Psoas muscle (tissue), 8 donors: ENCODE measurements around the gene MYBPH. TPM values are rescaled to one million over a fixed set of nuclear protein-coding genes. Genes with fewer than 3 reads are reported as not detected.

Source experiments
- ATAC-seq, 4 donors: fragments of 200-7000 bp; cut with Tn5 transposase; one replicate each; pipeline ENCODE4 v1.9.1; 2020; ENCODE audit warnings: moderate library complexity in 3 of 4, mild to moderate bottlenecking in 2 of 4
- DNase-seq, 2 donors: peaks; one replicate each; pipeline ENCODE4 v3.0.0-alpha.2; 2020
- H3K27ac ChIP-seq: fragments of 200-600 bp; one replicate; pipeline ENCODE4 v1.8.0; 2022
- H3K27me3 ChIP-seq, 3 donors: fragments of 200-600 bp in 1 of 3; one replicate each; pipeline versions ENCODE4 v1.6.1 to v1.8.0; 2013 to 2022; ENCODE audit warnings: low read length in 2 of 3, mild to moderate bottlenecking in 2 of 3, moderate library complexity in 1 of 3; ENCODE audit not compliant: insufficient read depth in 3 of 3
- H3K36me3 ChIP-seq, 2 donors: fragments of 200-600 bp in 1 of 2; one replicate each; pipeline versions ENCODE4 v1.6.1 to v1.8.0; 2013 to 2022; ENCODE audit warnings: low read depth in 1 of 2, mild to moderate bottlenecking in 1 of 2, moderate library complexity in 1 of 2; ENCODE audit not compliant: insufficient read depth in 1 of 2
- H3K4me1 ChIP-seq: fragments of 200-600 bp; one replicate; pipeline ENCODE4 v1.8.0; 2022
- H3K4me3 ChIP-seq: fragments of 200-600 bp; one replicate; pipeline ENCODE4 v1.8.0; 2022; ENCODE audit warnings: mild to moderate bottlenecking
- H3K9me3 ChIP-seq: fragments of 200-600 bp; one replicate; pipeline ENCODE4 v1.8.0; 2022
- CTCF ChIP-seq: fragments of 200-600 bp; IDR thresholded peaks from one replicate; pipeline ENCODE4 v1.8.0; 2022; ENCODE audit warnings: antibody characterized with exemption
- WGBS, 3 donors: extraction: QIAGEN DNeasy Blood & Tissue Kit; methylation state at CpG; one replicate each; pipeline versions ENCODE4 v1.1.6 to v1.1.7; 2013; 5-methylcytosine and 5-hydroxymethylcytosine counted together
- intact Hi-C, 2 donors: fragments of 100-400 bp; cut with DNase I; formaldehyde crosslinking; loops; one replicate each; pipeline versions ENCODE4 v1.11.0 to v1.14.2; 2022
- polyA plus RNA-seq, 3 donors: library from polyadenylated mRNA; stranded (reverse); fragments of 200-250 nt; gene quantifications; one replicate each; pipeline ENCODE4 v1.2.3, GENCODE V29; 2013
- total RNA-seq, 4 donors: library from RNA; stranded (reverse); fragmentation: NEBNext Ultra II Directional in 2 of 4; extraction: Animal tissue kit (Norgen Biotek cat#: 25700) in 2 of 4; gene quantifications; one replicate each; pipeline versions ENCODE4 v1.2.1 to v1.2.4, GENCODE V29; 2021 to 2023
- donor health status: healthy with polysubstance abuse.
- donor health status: DM: no; HTN: no; CAD: no; lungs with moderate emphysema.
- donor health status: Bipolar disorder and iron deficiency.
- donor health status: healthy.
- donor health status: DM: yes; HTN: yes; CAD: no.
- donor health status: DM: no; HTN: no; CAD: no.
- donor health status: DM: no; HTN: no; CAD: no.
- donor health status: DM: yes; HTN: yes; CAD: no.

MYBPH gene
- total and polyA plus RNA-seq, 7 donors, result 18.0 to 882 (median 39.1) TPM

- intact Hi-C loops, result loop anchor here (2.0 to 5.0 kb wide), 2 partner anchors 47 to 102 kb away; no protein-coding TSS in a partner anchor
- Histone ChIP-seq H3K27me3 (peaks cover 0 to 3% (median 0%) of the 10 kb centered on the region in 3 donors), H3K4me1 (peaks cover 12% of the 10 kb centered on the region), H3K27ac (no peak overlapping the region), H3K36me3 (no peaks in the 10 kb centered on the region), H3K9me3 (no peaks in the 10 kb centered on the region), H3K4me3 (no peak overlapping the region)
- no peak for DNase-seq
- WGBS, 3 donors, result 85 to 95% (median 90%) methylated on average over 1 of the region's 1 CpG
- ATAC-seq, result no peak
- TF ChIP-seq CTCF, result no peak
These were observed 43.5 kb upstream of the MYBPH start for GRCh38 chr1:203219171-203219570.

GRCh38 chr1:203217668-203218067 is 42.0 kb upstream of the MYBPH start:
- no peak overlapping the region for H3K4me3 ChIP-seq
- no peak for ATAC-seq
- intact Hi-C loops, result loop anchor here (1.0 to 5.0 kb wide), 3 partner anchors 45 to 178 kb away; no protein-coding TSS in a partner anchor
- no peaks in the 10 kb centered on the region for H3K36me3 ChIP-seq
- no peaks in the 10 kb centered on the region for H3K9me3 ChIP-seq
- H3K27ac ChIP-seq, result no peak overlapping the region
- H3K27me3 ChIP-seq, result no peaks in the 10 kb centered on the region
- WGBS, 3 donors, result 84 to 87% (median 86%) methylated on average over 7 of the region's 7 CpGs
- H3K4me1 ChIP-seq, result peaks cover 12% of the 10 kb centered on the region
- no peak for TF ChIP-seq CTCF
- no peak for DNase-seq

- intact Hi-C loops, result loop anchor here (5.0 kb wide), 1 partner anchor 45 kb away; no protein-coding TSS in a partner anchor
- no peaks in the 10 kb centered on the region for H3K27me3 ChIP-seq
- H3K36me3 ChIP-seq, result no peaks in the 10 kb centered on the region
- no peak overlapping the region for H3K27ac ChIP-seq
- no peak for DNase-seq
- no peaks in the 10 kb centered on the region for H3K9me3 ChIP-seq
- no peak for TF ChIP-seq CTCF
- ATAC-seq, result peak; percentile 12 to 21 (median 16)
- H3K4me1 ChIP-seq, result peaks cover 12% of the 10 kb centered on the region
- WGBS, 3 donors, result 56 to 75% (median 66%) methylated on average over 6 of the region's 6 CpGs
- H3K4me3 ChIP-seq, result no peak overlapping the region
These were observed 41.6 kb upstream of the MYBPH start for GRCh38 chr1:203217139-203217655.

- WGBS, 3 donors, result 18 to 23% (median 21%) methylated on average over 19 of the region's 19 CpGs
- Histone ChIP-seq H3K4me1 (peaks cover 12% of the 10 kb centered on the region), H3K27ac (no peak overlapping the region), H3K4me3 (no peak overlapping the region), H3K9me3 (no peaks in the 10 kb centered on the region), H3K36me3 (no peaks in the 10 kb centered on the region), H3K27me3 (no peaks in the 10 kb centered on the region)
- DNase-seq (peak in 1 of 2 donors; percentile 41), ATAC-seq (peak; percentile 78 to 94 (median 84))
- intact Hi-C loops, result loop anchor here (1.0 to 5.0 kb wide), 3 partner anchors 44 to 177 kb away; no protein-coding TSS in a partner anchor
- peak; percentile 83 for TF ChIP-seq CTCF
These were observed 40.9 kb upstream of the MYBPH start for GRCh38 chr1:203216274-203217138.
